Measurements from ENCODE around the gene PLA2G6. TPM values are rescaled to one million over a fixed set of nuclear protein-coding genes. Genes with fewer than 3 reads are reported as not detected.

Gene PLA2G6
- total and polyA plus RNA-seq, 9 donors, result 16.4 to 68.4 (median 39.4) TPM

DNA sequence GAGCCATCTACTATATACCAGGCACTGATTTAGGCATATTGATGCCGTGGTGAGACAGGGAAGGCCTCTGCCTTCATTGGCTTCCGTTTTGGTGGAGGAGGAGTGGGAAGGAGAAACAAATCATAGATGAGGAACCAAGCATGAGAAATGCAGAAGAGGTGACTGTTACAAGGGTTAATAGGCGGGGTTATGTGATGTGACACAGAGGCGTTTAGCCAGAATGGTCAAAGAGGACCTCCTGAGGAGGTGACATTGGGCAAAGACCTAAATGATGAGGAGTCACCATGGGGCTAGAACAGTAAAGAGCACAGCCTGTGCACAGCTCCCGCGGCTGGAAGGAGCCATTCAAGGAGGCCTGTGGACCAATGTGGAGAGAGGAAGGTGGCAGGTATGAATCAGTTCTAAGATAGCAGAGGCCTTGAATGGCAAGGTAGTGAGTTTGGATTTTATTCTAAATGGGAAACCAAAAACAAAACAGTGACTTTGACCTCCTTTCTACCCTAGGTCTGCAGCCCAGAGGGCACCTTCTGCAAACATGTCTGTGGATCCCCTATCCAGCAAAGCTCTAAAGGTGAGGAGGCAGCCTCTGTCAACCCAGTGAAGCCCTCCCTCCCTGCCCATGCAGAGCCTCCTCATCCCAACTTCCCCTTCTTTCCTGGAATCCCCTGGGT is 31.8 kb upstream of the PLA2G6 start:
- no peak for DNase-seq
- Histone ChIP-seq H3K4me3 (no peak overlapping the region), H3K27ac (no peak overlapping the region), H3K9me3 (no peaks in the 10 kb centered on the region), H3K36me3 (no peaks in the 10 kb centered on the region), H3K27me3 (no peaks in the 10 kb centered on the region), H3K4me1 (ENCODE audit: insufficient read depth) (peaks cover 8% of the 10 kb centered on the region)
- 93 to 94% (median 93%) methylated on average over 6 of the region's 6 CpGs for WGBS, 3 donors
- TF ChIP-seq EP300 (IDR thresholded peaks at IDR 0.05), result no peak
- intact Hi-C loops (cut with DNase I), result no loop called here

GRCh38 chr22:38212442-38212841 is 30.8 kb upstream of the PLA2G6 start:
- Histone ChIP-seq H3K9me3 (no peaks in the 10 kb centered on the region), H3K4me1 (ENCODE audit: insufficient read depth) (peaks cover 5% of the 10 kb centered on the region), H3K4me3 (no peak overlapping the region), H3K27ac (no peak overlapping the region), H3K27me3 (no peaks in the 10 kb centered on the region), H3K36me3 (no peaks in the 10 kb centered on the region)
- no peak for DNase-seq
- intact Hi-C loops (cut with DNase I), result no loop called here
- 64 to 77% (median 66%) methylated on average over 2 of the region's 2 CpGs for WGBS, 3 donors
- no peak for TF ChIP-seq EP300 (IDR thresholded peaks at IDR 0.05)
- TF ChIP-seq CTCF (IDR thresholded peaks at IDR 0.05), result no peak
- TF ChIP-seq POLR2A (IDR thresholded peaks at IDR 0.05), result no peak

DNA sequence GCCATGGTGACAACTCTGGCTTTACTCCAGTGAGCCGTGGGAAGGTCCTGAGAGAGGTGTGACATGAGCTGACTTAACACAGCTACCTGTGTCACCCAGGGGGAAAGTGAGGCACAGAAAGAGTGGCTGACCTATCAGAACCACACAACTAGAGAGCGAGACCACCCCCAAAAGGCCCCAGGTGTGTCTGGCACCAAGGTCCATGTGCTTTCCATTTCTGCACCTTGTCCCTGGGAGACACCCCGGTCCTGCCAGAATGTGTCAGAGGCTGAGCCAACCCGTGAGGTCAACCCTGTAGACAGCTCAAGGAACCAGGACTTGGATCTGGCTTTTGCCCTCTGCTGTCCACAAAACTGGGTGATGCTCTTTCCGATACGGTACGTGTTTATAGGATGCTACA is 29.9 kb upstream of the PLA2G6 start:
- TF ChIP-seq CTCF (IDR thresholded peaks at IDR 0.05) (no peak), POLR2A (IDR thresholded peaks at IDR 0.05) (no peak), EP300 (IDR thresholded peaks at IDR 0.05) (no peak)
- H3K4me1 ChIP-seq (ENCODE audit: insufficient read depth), result peaks cover 5% of the 10 kb centered on the region
- no peaks in the 10 kb centered on the region for H3K27me3 ChIP-seq
- intact Hi-C loops (cut with DNase I), result no loop called here
- no peak overlapping the region for H3K27ac ChIP-seq
- no peak for DNase-seq
- H3K4me3 ChIP-seq, result no peak overlapping the region
- no peaks in the 10 kb centered on the region for H3K9me3 ChIP-seq
- H3K36me3 ChIP-seq, result no peaks in the 10 kb centered on the region
- WGBS, 3 donors, result 92 to 95% (median 94%) methylated on average over 7 of the region's 7 CpGs

DNA sequence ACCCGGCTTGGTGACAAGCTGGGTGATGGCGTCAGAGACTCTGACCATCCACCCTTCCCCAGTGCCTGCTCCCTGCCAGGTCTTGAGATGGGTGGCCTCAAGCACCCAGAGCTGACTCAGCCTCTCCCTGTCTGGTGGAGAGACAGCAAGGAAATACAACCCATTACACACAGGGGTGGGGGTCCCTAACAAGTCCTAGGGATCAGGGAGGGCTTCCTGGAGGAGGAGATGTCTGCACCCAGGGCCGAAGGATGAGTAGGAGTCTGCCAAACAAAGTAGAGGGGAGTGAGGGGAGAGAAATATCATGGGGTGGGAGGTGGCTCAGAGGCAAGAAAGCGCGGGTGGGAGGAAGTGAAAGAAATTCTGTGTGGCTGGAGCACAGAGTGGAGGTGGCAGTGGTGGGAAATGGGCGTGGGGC is 26.9 kb upstream of the PLA2G6 start:
- DNase-seq, result no peak
- no peak for TF ChIP-seq POLR2A (IDR thresholded peaks at IDR 0.05)
- no peak for TF ChIP-seq EP300 (IDR thresholded peaks at IDR 0.05)
- no peak for TF ChIP-seq CTCF (IDR thresholded peaks at IDR 0.05)
- intact Hi-C loops (cut with DNase I), result loop anchor here in 2 of 4 donors (10.0 kb wide), 3 partner anchors 46 to 364 kb away; partner anchors contain the start of genes ANKRD54 (in 1 of the 2) and EIF3L (in 1 of the 2)

GRCh38 chr22:38207898-38208432 is 26.3 kb upstream of the PLA2G6 start:
- H3K4me1 ChIP-seq (ENCODE audit: insufficient read depth), result peaks cover 23% of the 10 kb centered on the region
- H3K27ac ChIP-seq, result no peak overlapping the region
- no peak overlapping the region for H3K4me3 ChIP-seq
- no peaks in the 10 kb centered on the region for H3K27me3 ChIP-seq
- H3K9me3 ChIP-seq, result no peaks in the 10 kb centered on the region
- intact Hi-C loops (cut with DNase I), result loop anchor here in 2 of 4 donors (10.0 kb wide), 3 partner anchors 47 to 363 kb away; partner anchors contain the start of genes ANKRD54 (in 1 of the 2) and EIF3L (in 1 of the 2)
- WGBS, 3 donors, result 87 to 91% (median 89%) methylated on average over 7 of the region's 7 CpGs
- DNase-seq, result no peak
- TF ChIP-seq CTCF (IDR thresholded peaks at IDR 0.05) (no peak), EP300 (IDR thresholded peaks at IDR 0.05) (no peak), POLR2A (IDR thresholded peaks at IDR 0.05) (no peak)
- no peaks in the 10 kb centered on the region for H3K36me3 ChIP-seq

More for the DNA sequence above, 26.9 kb upstream of the PLA2G6 start:
- Histone ChIP-seq H3K9me3 (no peaks in the 10 kb centered on the region), H3K4me1 (ENCODE audit: insufficient read depth) (peaks cover 18% of the 10 kb centered on the region), H3K36me3 (no peaks in the 10 kb centered on the region), H3K27ac (no peak overlapping the region), H3K27me3 (no peaks in the 10 kb centered on the region), H3K4me3 (no peak overlapping the region)
- 73 to 85% (median 75%) methylated on average over 5 to 6 of the region's 6 CpGs for WGBS, 3 donors

All from ovary (tissue), 9 donors.